Measurements from ENCODE around the gene CTNND1.
"Not testable (repeated sequence)": the region's sequence is repeated elsewhere in the genome, so short reads cannot be mapped to it uniquely, and the experiment has no call there.

The CTNND1 gene

GRCh38 chr11:57761301-57762234 is at the start of gene CTNND1:
Gene CTNND1 (plus strand): TSS chr11:57761802. CDS start chr11:57791479, 29,677 bp downstream.
- TF ChIP-seq ZNF274 (IDR thresholded peaks at IDR 0.05; ENCODE audit: low read depth, low read length): no peak

DNA sequence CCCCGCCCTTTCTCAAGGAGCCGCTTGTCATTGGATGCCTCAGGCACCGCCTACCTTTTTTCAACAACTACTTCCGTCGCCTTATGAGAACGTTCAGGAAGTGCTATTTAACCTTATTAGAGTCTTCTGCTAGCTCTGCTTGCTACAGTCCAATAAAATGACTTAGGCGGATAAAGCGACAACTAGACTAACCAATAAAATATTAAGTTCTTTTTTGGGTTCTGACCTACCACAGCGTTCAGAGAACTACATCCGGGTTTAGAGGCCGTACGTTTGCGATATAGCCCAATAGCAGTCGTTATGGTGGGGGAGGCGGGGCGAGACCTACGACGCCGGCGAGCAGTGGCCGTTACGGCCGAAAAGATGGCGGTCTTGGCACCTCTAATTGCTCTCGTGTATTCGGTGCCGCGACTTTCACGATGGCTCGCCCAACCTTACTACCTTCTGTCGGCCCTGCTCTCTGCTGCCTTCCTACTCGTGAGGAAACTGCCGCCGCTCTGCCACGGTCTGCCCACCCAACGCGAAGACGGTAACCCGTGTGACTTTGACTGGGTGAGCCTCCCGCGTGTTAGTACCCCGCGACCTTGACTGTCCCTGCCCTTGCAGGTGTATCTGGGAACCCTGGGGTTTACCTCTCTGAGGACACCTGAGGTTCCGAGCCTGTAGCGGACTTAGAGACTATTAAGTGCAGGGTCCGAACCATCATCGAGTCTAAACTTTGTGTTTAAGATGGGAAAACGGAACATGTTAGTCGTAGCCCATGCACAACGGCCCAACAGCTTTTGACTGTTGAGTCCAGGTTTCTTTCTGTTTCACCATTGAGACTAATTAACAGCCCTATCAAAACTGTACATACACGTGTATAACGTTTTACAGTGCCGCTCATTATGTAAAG is 49.1 kb upstream of the CTNND1 start, which contains the start of gene TMX2:
Gene TMX2 (plus strand): TSS at position 338 of the 895 bp plus-strand sequence. CDS start 26 bp downstream, at position 364.
- peak within 1 kb of the TSS; percentile 94 for H3K4me3 ChIP-seq (ENCODE audit: low read length)
- TF ChIP-seq ZNF274 (IDR thresholded peaks at IDR 0.05; ENCODE audit: low read depth, low read length): no peak

More at GRCh38 chr11:57761301-57762234, at the start of gene CTNND1:
- peak within 1 kb of the TSS; percentile 100 for H3K4me3 ChIP-seq (ENCODE audit: low read length)

- H3K4me3 ChIP-seq (ENCODE audit: low read length): peak overlapping the region; percentile 94
These were observed 47.8 kb upstream of the CTNND1 start for GRCh38 chr11:57713835-57714234.

DNA sequence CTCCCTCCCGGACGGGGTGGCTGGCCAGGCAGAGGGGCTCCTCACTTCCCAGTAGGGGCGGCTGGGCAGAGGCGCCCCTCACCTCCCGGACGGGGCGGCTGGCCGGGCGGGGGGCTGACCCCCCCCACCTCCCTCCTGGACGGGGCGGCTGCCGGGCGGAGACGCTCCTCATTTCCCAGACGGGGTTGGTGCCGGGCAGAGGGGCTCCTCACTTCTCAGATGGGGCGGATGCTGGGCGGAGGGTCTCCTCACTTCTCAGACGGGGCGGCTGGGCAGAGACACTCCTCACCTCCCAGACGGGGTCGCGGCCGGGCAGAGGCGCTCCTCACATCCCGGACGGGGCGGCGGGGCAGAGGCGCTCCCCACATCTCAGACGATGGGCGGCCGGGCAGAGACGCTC is 44.9 kb upstream of the CTNND1 start:
- H3K4me3 ChIP-seq (ENCODE audit: low read length): not testable (repeated sequence)

More at GRCh38 chr11:57713835-57714234, 47.8 kb upstream of the CTNND1 start:
- TF ChIP-seq ZNF274 (IDR thresholded peaks at IDR 0.05; ENCODE audit: low read depth, low read length): no peak

GRCh38 chr11:57727185-57727584 is 34.4 kb upstream of the CTNND1 start:
- H3K4me3 ChIP-seq (ENCODE audit: low read length): no peak overlapping the region
- no peak for TF ChIP-seq ZNF274 (IDR thresholded peaks at IDR 0.05; ENCODE audit: low read depth, low read length)

GRCh38 chr11:57728829-57729228 is 32.8 kb upstream of the CTNND1 start:
- no peak for TF ChIP-seq ZNF274 (IDR thresholded peaks at IDR 0.05; ENCODE audit: low read depth, low read length)
- H3K4me3 ChIP-seq (ENCODE audit: low read length): no peak overlapping the region

DNA sequence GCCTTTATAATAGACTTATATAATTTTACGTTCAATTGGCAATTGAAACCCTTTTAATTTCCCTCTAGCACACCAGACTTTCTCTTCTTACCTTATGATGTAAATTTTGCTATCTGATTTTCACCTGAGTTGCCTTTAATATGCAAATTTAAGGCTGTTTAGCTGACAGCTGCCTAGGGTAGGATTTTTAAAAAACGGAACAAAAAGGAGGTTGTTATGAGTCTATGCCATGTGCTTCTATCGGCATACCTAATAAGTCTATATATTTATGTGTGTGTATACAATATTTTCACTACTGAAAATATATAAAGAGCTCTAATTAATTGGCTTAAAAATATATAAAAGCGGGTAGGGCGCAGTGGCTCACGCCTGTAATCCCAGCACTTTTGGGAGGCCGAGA is 32.1 kb upstream of the CTNND1 start:
- TF ChIP-seq ZNF274 (IDR thresholded peaks at IDR 0.05; ENCODE audit: low read depth, low read length): no peak
- H3K4me3 ChIP-seq (ENCODE audit: low read length): no peak overlapping the region

DNA sequence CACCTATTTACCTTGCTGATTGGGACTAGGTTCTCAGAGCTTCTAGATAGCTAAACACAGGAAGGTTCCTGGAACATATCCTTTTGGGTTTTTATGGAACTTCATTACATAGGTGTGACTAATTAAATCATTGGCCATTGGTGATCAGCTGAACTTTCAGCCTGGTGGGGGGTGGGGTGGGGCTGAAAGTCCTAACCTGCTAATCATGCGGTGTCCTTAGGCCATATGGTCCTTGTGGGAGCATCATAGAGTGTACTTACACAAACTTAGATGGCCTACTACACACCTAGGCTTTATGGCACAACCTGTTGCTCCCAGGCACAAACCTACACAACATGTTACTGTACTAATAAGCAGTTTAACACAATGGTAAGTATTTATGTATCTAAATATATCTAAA is 28.9 kb upstream of the CTNND1 start:
- TF ChIP-seq ZNF274 (IDR thresholded peaks at IDR 0.05; ENCODE audit: low read depth, low read length): no peak
- H3K4me3 ChIP-seq (ENCODE audit: low read length): no peak overlapping the region

DNA sequence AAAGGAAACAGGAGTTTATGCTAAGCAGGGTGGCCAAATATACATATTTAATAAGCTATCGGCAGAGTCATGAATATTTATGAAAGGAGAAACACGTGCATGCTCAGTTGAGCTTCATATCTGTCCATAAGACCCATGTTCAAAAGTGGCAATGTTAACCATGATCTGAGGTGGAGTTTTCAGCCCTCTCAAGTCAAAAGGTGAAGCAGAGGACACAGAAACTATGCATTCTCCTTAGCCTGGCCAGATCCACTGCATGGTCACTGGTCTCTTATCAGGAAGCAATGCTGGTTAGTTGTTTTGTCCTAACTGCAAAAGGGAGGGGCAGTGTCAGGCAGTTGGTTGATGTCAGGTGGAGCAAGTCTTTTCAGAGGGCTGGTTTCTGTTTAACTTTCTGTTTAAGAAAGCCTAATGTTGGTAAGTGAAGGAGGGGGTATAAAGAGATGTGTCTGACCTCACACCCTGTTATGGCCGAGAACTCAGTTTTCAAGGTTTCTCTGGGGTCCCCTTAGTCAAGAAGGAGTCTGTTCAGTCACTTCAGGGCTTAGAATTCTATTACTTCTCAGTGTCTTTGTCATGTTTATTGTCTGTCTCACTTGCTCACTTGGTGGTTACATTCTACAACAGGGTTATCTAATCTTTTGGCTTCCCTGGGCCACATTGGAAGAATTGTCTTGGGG is 25.8 kb upstream of the CTNND1 start:
- no peak for TF ChIP-seq ZNF274 (IDR thresholded peaks at IDR 0.05; ENCODE audit: low read depth, low read length)
- no peak overlapping the region for H3K4me3 ChIP-seq (ENCODE audit: low read length)

GRCh38 chr11:57741132-57742086 is 20.2 kb upstream of the CTNND1 start, which contains the start of gene SELENOH:
Gene SELENOH (plus strand): TSS chr11:57741491. CDS start chr11:57741596, 105 bp downstream.
- no peak for TF ChIP-seq ZNF274 (IDR thresholded peaks at IDR 0.05; ENCODE audit: low read depth, low read length)
- H3K4me3 ChIP-seq (ENCODE audit: low read length): peak within 1 kb of the TSS; percentile 71

DNA sequence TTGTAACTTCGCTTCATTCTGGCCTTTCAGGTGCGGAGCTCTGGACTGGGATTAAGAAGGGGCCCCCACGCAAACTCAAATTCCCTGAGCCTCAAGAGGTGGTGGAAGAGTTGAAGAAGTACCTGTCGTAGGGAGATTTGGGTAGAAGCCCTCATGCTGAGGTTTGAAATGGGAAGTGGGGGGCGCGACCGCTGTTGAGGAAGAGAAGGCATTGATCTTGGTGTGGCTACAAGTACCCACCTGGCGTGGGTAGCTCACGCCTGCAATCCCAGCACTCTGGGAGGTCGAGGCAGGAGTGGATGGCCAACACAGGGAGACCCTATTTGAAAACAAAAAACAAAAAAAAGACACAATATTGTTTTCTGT is 19.5 kb upstream of the CTNND1 start:
- no peak for TF ChIP-seq ZNF274 (IDR thresholded peaks at IDR 0.05; ENCODE audit: low read depth, low read length)
- H3K4me3 ChIP-seq (ENCODE audit: low read length): peak overlapping the region; percentile 71

- TF ChIP-seq ZNF274 (IDR thresholded peaks at IDR 0.05; ENCODE audit: low read depth, low read length): no peak
- no peak overlapping the region for H3K4me3 ChIP-seq (ENCODE audit: low read length)
These were observed 17.2 kb upstream of the CTNND1 start for GRCh38 chr11:57744357-57744756.

DNA sequence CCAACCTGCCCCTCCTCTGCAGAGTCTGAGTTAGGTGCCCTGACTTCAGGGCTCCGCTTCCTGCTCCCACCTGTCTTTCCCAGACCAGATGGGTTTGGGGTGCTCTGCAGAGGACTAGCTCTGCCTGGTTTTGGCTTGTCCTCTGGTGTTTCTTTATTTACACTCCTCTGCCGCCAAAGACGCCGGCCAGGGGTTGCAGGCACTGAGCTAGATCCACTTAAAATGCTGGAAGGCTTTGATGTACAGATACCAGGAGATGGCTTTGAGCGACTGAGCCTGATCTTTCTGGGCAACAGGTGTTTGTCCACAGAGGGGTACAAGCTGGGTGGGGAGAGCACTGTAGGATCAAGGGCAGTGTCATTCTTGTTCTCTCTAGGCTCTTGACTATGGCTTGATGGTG is 16.4 kb upstream of the CTNND1 start:
- no peak for TF ChIP-seq ZNF274 (IDR thresholded peaks at IDR 0.05; ENCODE audit: low read depth, low read length)

More for the DNA sequence above, 16.4 kb upstream of the CTNND1 start:
- no peak overlapping the region for H3K4me3 ChIP-seq (ENCODE audit: low read length)
